Measurements from ENCODE around the gene ARHGAP29.

The ARHGAP29 gene

DNA sequence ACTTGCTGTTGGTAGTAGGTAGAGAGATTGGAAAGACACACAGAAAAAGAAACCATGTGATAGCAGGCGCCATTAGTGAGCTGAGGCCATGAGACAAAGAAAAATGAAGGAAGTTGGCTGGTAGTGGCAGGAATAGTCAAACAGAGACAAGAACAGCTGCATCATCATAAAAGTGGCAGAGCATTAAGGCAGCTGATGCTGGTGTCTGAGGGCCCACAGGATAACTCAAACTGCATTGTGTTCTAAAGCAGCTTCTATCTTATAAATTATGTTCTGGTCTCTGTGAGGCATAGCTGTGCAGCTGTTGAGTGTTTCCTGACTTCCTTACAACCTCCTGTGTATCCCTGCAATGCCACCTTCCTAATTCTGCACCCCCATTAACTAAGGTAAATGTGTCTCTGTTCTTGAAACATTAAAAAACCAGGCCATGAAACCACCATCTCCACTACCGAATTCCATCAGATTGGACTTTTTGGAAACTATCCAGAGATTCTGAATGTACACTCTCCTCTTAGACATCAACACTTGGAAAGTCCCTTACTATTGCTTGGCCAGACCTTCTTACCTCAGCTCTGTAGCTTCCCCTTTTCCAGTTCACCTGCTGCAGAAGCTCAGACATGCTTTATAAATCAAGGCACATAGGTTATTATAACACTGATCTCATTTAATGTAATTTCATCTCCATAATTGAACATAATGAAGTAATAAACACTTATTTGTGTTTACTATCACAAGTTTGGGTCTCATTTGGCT, 23.4 kb upstream of the ARHGAP29 start:
- Histone ChIP-seq H3K4me1 (ENCODE audit: control insufficient read depth in 2 of 2, insufficient read depth in 2 of 2, low read length in 2 of 2) (no peaks in the 10 kb centered on the region), H3K9me3 (ENCODE audit: control insufficient read depth in 2 of 2, low read length in 2 of 2) (no peaks in the 10 kb centered on the region), H3K9ac (ENCODE audit: low read depth in 1 of 2, low read length in 2 of 2) (no peak overlapping the region), H3K36me3 (ENCODE audit: control insufficient read depth in 2 of 2, insufficient read depth in 2 of 2, low read length in 2 of 2) (no peaks in the 10 kb centered on the region), H3K27me3 (ENCODE audit: control insufficient read depth in 2 of 2, insufficient read depth in 2 of 2, low read length in 2 of 2) (no peaks in the 10 kb centered on the region), H3K4me3 (ENCODE audit: low read length in 2 of 2) (no peak overlapping the region), H3K27ac (ENCODE audit: low read depth in 2 of 2, low read length in 2 of 2) (no peak overlapping the region)

- Histone ChIP-seq H3K27ac (ENCODE audit: low read depth in 2 of 2, low read length in 2 of 2) (no peak overlapping the region), H3K36me3 (ENCODE audit: control insufficient read depth in 2 of 2, insufficient read depth in 2 of 2, low read length in 2 of 2) (no peaks in the 10 kb centered on the region)
Measured at GRCh38 chr1:94259635-94260289, 22.4 kb upstream of the ARHGAP29 start.

DNA sequence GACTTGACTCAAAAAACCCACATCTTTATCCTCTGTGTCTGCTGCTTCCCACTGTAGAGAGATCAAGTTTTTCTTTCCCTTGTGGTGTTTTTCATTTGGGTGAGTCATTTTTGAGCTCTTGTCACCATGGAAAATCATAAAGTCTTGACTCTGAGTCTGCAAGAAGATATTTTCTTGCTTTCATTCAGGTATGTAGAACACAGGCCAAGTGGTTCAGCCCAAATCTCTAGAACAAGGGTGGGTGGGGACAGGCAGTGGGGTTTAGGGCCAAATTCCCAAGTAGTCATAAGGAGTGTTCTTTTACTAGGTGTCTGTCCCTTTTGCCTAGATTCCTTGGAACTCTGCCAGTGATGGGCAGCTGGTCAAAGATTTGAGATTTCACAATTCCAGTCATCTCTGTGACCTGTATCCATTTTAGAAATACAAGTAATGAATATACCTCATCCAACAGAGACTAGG, 21.5 kb upstream of the ARHGAP29 start:
- Histone ChIP-seq H3K27ac (ENCODE audit: low read depth in 2 of 2, low read length in 2 of 2) (no peak overlapping the region), H3K27me3 (ENCODE audit: control insufficient read depth in 2 of 2, insufficient read depth in 2 of 2, low read length in 2 of 2) (peaks cover 4 to 6% of the 10 kb centered on the region in 2 donors), H3K9ac (ENCODE audit: low read depth in 1 of 2, low read length in 2 of 2) (no peak overlapping the region), H3K36me3 (ENCODE audit: control insufficient read depth in 2 of 2, insufficient read depth in 2 of 2, low read length in 2 of 2) (no peaks in the 10 kb centered on the region), H3K9me3 (ENCODE audit: control insufficient read depth in 2 of 2, low read length in 2 of 2) (no peaks in the 10 kb centered on the region), H3K4me3 (ENCODE audit: low read length in 2 of 2) (no peak overlapping the region), H3K4me1 (ENCODE audit: control insufficient read depth in 2 of 2, insufficient read depth in 2 of 2, low read length in 2 of 2) (no peaks in the 10 kb centered on the region)

More at GRCh38 chr1:94259635-94260289, 22.4 kb upstream of the ARHGAP29 start:
- Histone ChIP-seq H3K9me3 (ENCODE audit: control insufficient read depth in 2 of 2, low read length in 2 of 2) (no peaks in the 10 kb centered on the region), H3K4me1 (ENCODE audit: control insufficient read depth in 2 of 2, insufficient read depth in 2 of 2, low read length in 2 of 2) (no peaks in the 10 kb centered on the region), H3K27me3 (ENCODE audit: control insufficient read depth in 2 of 2, insufficient read depth in 2 of 2, low read length in 2 of 2) (peaks cover 4 to 6% of the 10 kb centered on the region in 2 donors), H3K4me3 (ENCODE audit: low read length in 2 of 2) (no peak overlapping the region), H3K9ac (ENCODE audit: low read depth in 1 of 2, low read length in 2 of 2) (no peak overlapping the region)

DNA sequence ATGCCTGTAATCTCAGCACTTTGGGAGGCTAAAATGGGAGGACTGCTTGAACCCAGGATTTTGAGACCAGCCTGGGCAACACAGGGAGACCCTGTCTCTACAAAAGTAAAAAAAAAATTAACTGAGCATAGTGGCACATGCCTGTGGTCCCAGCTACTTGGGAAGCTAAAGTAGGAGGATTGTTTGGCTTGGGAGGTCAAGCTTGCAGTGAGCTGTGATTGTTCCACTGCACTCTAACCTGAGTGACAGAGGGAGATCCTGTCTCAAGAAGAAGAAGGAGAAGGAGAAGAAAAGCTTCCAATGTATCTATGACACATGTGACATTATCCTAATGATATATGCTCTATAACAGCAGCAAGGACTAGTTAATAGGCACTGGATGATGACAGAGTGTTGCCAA, 20.1 kb upstream of the ARHGAP29 start:
- no peak overlapping the region for H3K4me3 ChIP-seq (ENCODE audit: low read length in 2 of 2)

DNA sequence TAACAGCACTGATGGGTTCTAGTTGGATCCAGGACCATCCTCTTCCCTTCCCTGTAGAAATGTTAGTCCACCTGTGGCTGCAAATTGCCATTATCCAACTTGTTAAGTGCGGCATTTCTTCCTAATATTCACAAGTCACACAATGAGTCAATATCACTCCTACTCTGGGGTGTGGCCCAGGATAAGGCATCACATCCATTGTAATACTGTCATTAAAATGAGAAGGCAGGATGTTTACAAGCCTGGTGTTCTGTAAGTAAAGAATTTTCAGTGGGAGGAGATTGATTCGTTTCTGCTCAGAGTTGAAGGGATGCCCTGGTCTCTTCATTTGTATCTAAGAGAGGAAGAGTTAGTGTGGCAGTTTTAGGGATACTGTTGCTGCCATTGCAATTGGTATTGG, 18.1 kb upstream of the ARHGAP29 start:
- Histone ChIP-seq H3K9me3 (ENCODE audit: control insufficient read depth in 2 of 2, low read length in 2 of 2) (no peaks in the 10 kb centered on the region), H3K27ac (ENCODE audit: low read depth in 2 of 2, low read length in 2 of 2) (no peak overlapping the region), H3K9ac (ENCODE audit: low read depth in 1 of 2, low read length in 2 of 2) (no peak overlapping the region), H3K27me3 (ENCODE audit: control insufficient read depth in 2 of 2, insufficient read depth in 2 of 2, low read length in 2 of 2) (peaks cover 8 to 10% of the 10 kb centered on the region in 2 donors), H3K36me3 (ENCODE audit: control insufficient read depth in 2 of 2, insufficient read depth in 2 of 2, low read length in 2 of 2) (no peaks in the 10 kb centered on the region), H3K4me3 (ENCODE audit: low read length in 2 of 2) (no peak overlapping the region), H3K4me1 (ENCODE audit: control insufficient read depth in 2 of 2, insufficient read depth in 2 of 2, low read length in 2 of 2) (no peaks in the 10 kb centered on the region)

More for the DNA sequence above, 20.1 kb upstream of the ARHGAP29 start:
- H3K9ac ChIP-seq (ENCODE audit: low read depth in 1 of 2, low read length in 2 of 2), result no peak overlapping the region
- H3K27me3 ChIP-seq (ENCODE audit: control insufficient read depth in 2 of 2, insufficient read depth in 2 of 2, low read length in 2 of 2), result peaks cover 4 to 6% of the 10 kb centered on the region in 2 donors
- H3K36me3 ChIP-seq (ENCODE audit: control insufficient read depth in 2 of 2, insufficient read depth in 2 of 2, low read length in 2 of 2), result no peaks in the 10 kb centered on the region
- H3K9me3 ChIP-seq (ENCODE audit: control insufficient read depth in 2 of 2, low read length in 2 of 2), result no peaks in the 10 kb centered on the region
- H3K4me1 ChIP-seq (ENCODE audit: control insufficient read depth in 2 of 2, insufficient read depth in 2 of 2, low read length in 2 of 2), result no peaks in the 10 kb centered on the region
- H3K27ac ChIP-seq (ENCODE audit: low read depth in 2 of 2, low read length in 2 of 2), result no peak overlapping the region

- no peak overlapping the region for H3K27ac ChIP-seq (ENCODE audit: low read depth in 2 of 2, low read length in 2 of 2)
- H3K36me3 ChIP-seq (ENCODE audit: control insufficient read depth in 2 of 2, insufficient read depth in 2 of 2, low read length in 2 of 2), result no peaks in the 10 kb centered on the region
- H3K4me3 ChIP-seq (ENCODE audit: low read length in 2 of 2), result no peak overlapping the region
- H3K27me3 ChIP-seq (ENCODE audit: control insufficient read depth in 2 of 2, insufficient read depth in 2 of 2, low read length in 2 of 2), result peaks cover 10 to 13% of the 10 kb centered on the region in 2 donors
- no peak overlapping the region for H3K9ac ChIP-seq (ENCODE audit: low read depth in 1 of 2, low read length in 2 of 2)
- H3K4me1 ChIP-seq (ENCODE audit: control insufficient read depth in 2 of 2, insufficient read depth in 2 of 2, low read length in 2 of 2), result no peaks in the 10 kb centered on the region
- H3K9me3 ChIP-seq (ENCODE audit: control insufficient read depth in 2 of 2, low read length in 2 of 2), result no peaks in the 10 kb centered on the region
Measured at GRCh38 chr1:94254073-94254810, 16.9 kb upstream of the ARHGAP29 start.

DNA sequence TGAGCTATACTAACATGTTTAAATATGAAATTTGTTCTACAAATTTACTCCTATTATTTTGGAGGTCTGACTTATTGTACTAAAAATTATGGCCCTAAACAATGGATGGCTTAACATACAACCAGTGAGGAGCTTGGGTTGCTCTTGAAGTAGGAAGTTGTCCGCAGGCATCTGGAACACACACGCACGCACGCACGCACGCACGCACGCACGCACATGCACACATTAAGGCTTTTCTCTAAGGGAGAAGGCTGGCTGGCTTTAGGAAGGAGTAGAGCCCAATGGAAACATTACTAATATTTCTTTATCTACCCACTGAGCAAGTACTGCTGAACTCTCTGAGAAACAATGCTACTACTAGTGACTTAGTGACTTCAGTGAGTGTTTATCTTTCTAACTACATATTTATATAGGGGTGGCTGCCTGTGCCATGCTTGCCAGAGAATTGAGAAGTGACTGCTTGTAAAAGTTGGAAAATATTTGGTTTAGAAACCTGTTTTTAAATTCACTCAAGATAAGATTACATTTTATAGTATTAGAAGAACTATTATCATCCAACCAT, 16.2 kb upstream of the ARHGAP29 start:
- Histone ChIP-seq H3K9ac (ENCODE audit: low read depth in 1 of 2, low read length in 2 of 2) (no peak overlapping the region), H3K4me3 (ENCODE audit: low read length in 2 of 2) (no peak overlapping the region), H3K9me3 (ENCODE audit: control insufficient read depth in 2 of 2, low read length in 2 of 2) (no peaks in the 10 kb centered on the region), H3K27me3 (ENCODE audit: control insufficient read depth in 2 of 2, insufficient read depth in 2 of 2, low read length in 2 of 2) (peaks cover 16 to 18% of the 10 kb centered on the region in 2 donors), H3K4me1 (ENCODE audit: control insufficient read depth in 2 of 2, insufficient read depth in 2 of 2, low read length in 2 of 2) (no peaks in the 10 kb centered on the region), H3K27ac (ENCODE audit: low read depth in 2 of 2, low read length in 2 of 2) (no peak overlapping the region), H3K36me3 (ENCODE audit: control insufficient read depth in 2 of 2, insufficient read depth in 2 of 2, low read length in 2 of 2) (no peaks in the 10 kb centered on the region)

- Histone ChIP-seq H3K9ac (ENCODE audit: low read depth in 1 of 2, low read length in 2 of 2) (no peak overlapping the region), H3K9me3 (ENCODE audit: control insufficient read depth in 2 of 2, low read length in 2 of 2) (no peaks in the 10 kb centered on the region), H3K4me3 (ENCODE audit: low read length in 2 of 2) (no peak overlapping the region), H3K27ac (ENCODE audit: low read depth in 2 of 2, low read length in 2 of 2) (no peak overlapping the region), H3K36me3 (ENCODE audit: control insufficient read depth in 2 of 2, insufficient read depth in 2 of 2, low read length in 2 of 2) (no peaks in the 10 kb centered on the region), H3K4me1 (ENCODE audit: control insufficient read depth in 2 of 2, insufficient read depth in 2 of 2, low read length in 2 of 2) (peaks cover 5 to 8% of the 10 kb centered on the region in 2 donors), H3K27me3 (ENCODE audit: control insufficient read depth in 2 of 2, insufficient read depth in 2 of 2, low read length in 2 of 2) (peaks cover 26 to 42% of the 10 kb centered on the region in 2 donors)
Measured at GRCh38 chr1:94250341-94250740, 13.0 kb upstream of the ARHGAP29 start.

DNA sequence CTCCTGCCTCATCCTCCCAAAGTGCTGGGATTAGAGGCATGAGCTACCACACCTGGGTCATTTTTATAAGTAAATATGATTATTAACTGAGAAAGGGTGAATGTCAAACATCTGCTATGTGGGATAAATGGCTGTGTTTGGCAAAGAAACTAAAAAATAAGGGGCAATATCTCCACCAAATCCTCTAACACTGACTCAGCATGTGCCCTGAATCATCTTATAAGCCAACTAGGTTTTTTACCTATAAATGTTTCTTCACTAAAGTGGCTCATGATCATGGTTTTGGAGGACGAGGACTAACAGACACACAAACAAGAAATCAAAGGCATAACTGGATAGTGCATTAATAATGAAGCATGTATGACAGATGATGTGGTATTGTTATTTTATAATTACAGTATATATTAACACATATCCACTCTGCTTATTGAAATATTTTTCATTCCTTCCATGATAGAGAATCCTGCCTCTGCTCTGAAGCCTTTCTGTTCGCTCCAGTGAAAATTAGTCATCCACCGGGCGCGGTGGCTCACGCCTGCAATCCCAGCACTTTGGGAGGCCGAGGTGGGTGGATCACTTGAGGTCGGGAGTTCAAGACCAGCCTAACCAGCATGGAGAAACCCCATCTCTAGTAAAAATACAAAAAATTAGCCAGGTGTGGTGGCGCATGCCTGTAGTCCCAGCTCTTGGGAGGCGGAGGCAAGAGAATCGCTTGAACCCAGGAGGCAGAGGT, 11.7 kb upstream of the ARHGAP29 start:
- no peak overlapping the region for H3K4me3 ChIP-seq (ENCODE audit: low read length in 2 of 2)
- no peak overlapping the region for H3K9ac ChIP-seq (ENCODE audit: low read depth in 1 of 2, low read length in 2 of 2)
- H3K27ac ChIP-seq (ENCODE audit: low read depth in 2 of 2, low read length in 2 of 2), result no peak overlapping the region
- H3K4me1 ChIP-seq (ENCODE audit: control insufficient read depth in 2 of 2, insufficient read depth in 2 of 2, low read length in 2 of 2), result peaks cover 5 to 8% of the 10 kb centered on the region in 2 donors
- no peaks in the 10 kb centered on the region for H3K36me3 ChIP-seq (ENCODE audit: control insufficient read depth in 2 of 2, insufficient read depth in 2 of 2, low read length in 2 of 2)
- no peaks in the 10 kb centered on the region for H3K9me3 ChIP-seq (ENCODE audit: control insufficient read depth in 2 of 2, low read length in 2 of 2)
- H3K27me3 ChIP-seq (ENCODE audit: control insufficient read depth in 2 of 2, insufficient read depth in 2 of 2, low read length in 2 of 2), result peaks cover 23 to 45% of the 10 kb centered on the region in 2 donors

Data from mucosa of rectum (tissue), 2 donors.